ENCODE measurements around the gene NEURL1B.

Gene NEURL1B

DNA sequence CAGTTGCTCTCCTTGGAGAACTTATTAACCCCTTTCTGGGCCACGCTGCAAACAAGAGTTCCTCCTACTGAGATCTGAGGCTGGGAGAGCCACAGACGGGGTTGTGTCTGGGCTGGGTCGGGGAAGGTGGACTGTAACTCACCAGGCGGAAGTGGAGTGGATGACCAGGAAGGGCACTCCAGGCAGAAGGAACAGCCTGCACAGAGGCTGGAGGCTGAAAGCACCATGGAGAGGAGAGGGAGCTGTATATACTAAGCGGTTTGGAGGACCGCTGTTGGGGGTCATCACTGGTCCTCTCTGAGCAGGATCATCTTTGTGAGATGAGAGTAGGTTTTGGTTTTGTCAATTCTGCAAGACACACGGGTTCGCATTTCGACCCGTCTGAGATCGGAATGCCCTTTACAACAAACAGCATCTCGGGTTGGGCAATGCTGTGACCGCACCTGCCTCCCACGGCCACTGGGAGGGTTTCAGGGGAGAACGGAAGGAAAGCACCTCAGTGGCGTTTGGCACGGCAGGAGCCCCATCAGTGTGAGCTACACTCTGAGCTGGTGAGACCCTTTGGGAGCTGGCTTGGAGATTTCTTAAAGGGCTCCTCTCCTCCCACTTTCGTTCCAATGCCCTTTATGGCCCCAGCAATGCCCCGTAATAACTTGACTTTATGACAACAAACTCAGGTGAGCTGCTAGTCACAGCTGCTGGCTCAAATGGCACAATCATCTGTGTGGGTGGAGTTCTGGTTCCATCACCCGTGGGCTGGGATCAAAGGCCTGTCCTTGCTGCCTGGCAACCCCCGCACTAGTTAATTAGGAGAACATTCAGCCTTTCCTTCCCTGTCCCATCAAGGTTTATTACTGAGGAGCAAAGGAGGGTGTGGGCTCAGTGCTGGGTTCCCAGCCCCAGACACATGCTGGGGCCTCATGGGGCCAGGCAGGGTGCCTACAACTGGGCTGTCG lies 18.7 kb upstream of the NEURL1B start:
- no peak for TF ChIP-seq POLR2A (IDR thresholded peaks at IDR 0.05; ENCODE audit: low read depth, low read length)
- no peak for FAIRE-seq
- DNase-seq (ENCODE audit: insufficient read length, low spot score), result no peak

DNA sequence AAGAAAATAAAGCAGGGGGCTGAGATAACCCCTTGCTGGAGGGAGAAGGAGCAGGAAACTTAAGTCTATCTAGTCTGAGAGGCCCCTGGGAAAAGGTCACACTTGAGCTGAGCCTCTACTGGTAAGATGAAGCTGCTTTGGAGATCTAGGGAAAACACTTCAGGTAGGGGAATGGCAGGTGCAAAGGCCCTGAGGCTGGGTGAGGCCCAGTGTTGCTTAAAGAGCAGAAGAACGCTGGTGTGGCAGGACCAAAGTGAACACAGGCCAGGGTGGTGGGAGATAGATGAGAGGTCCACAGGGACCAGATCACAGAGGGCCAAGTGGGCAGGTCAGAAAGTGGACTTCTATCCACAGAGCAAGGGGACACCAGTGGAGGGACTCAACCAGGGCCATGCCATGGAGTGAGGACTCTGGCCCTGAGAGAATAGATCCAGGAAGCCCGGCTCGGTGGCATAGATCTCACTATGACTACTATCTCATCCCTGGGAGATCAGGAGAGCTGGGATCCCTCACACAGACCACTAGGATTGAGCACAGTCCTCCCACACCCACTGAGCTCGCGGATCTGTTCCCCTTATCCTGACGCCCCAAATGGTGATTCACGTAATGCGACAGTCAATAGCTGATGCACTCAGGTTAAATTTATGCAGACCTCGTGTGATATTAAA lies 17.6 kb upstream of the NEURL1B start:
- DNase-seq (ENCODE audit: insufficient read length, low spot score) (no peak), FAIRE-seq (no peak)
- TF ChIP-seq POLR2A (IDR thresholded peaks at IDR 0.05; ENCODE audit: low read depth, low read length), result no peak

DNA sequence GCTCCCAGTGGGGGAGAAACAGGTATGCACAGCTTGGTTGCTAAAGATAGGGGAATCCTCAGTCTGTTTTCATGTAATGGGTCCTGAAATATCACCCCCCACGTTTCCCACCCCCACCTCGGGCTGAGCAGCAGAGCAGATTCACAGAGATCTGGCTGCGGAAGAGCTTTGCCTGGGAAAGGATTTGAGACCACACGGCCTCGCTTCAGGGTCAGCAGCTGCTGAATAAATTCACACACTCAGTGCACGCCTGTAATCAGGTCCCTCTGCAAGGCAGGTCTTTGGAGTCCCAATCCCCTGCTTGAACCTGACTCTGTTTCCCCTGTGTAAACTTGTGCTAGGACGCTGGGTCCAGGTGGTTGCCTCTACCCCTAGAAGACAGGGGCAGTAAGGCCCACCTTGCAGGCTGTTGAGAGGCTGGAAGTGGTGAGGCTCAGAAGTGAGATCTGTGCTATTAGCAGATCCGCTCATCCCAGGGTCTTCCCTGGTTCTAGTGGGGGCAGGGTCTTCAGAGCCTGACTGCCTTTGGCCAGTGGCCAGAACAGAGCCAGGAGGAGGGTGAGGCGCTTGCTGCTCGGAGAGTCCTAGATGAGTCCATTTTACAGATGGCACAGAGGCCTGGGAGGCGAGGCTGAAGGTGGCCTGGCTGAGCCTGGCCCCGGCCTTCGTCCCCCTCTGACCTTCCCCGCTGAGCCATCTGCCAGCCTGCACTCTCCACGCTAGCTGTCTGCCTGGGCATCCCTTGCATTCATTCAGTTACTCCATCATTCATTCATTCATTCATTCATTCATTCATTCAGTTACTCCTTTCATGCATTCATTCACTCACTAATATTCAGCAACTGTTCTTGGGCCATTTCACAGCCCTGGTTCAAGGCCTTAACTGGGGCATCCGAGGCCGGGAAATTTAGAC lies 16.7 kb upstream of the NEURL1B start:
- DNase-seq (ENCODE audit: insufficient read length, low spot score) (no peak), FAIRE-seq (no peak)
- TF ChIP-seq POLR2A (IDR thresholded peaks at IDR 0.05; ENCODE audit: low read depth, low read length), result no peak

DNA sequence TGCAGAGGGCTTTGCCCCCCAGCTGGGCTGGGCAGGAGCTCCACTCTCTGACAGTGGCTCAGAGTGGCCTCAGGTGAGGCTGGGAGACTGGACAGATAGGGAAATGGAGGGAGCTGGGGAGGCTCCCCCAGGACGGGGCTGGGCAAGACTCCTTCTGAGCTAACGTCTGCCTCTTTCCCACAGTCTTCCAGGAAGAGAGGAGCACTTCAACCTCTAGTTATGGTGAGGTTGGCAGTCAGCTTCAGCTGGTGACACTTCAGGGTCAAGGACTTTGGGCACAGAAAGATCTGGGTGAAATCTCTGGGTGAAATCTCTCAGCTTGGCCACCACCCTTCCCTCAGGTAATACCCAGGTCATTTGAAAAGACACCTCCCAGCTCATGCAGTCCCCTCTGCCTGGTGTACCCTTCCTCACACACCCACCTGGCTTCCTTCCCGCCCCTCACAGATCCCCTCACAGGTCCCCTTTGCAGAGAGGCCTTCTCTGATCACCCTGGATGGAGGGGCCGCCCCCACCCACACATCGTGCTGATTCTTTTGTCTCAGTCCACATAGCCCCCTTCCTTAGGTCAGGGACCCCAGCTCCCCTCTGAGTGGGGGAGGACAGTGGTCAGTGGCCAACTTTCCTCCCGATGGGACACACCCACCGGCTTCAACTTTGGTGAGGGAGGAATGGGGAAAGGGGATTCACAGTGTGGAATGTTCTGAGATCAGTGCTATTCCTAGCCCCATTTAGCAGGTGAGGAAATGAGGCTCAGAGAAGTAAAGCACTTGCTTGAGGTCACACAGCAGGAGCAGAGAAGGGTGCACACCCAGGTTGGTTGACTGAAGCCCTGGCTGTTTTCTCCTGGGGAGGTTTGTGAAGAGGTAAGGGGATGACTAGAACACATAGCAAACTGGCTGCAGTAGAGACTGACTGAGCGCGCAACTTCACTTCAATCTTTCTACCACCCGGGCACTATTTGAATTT lies 15.8 kb upstream of the NEURL1B start:
- no peak for TF ChIP-seq POLR2A (IDR thresholded peaks at IDR 0.05; ENCODE audit: low read depth, low read length)
- no peak for FAIRE-seq
- DNase-seq (ENCODE audit: insufficient read length, low spot score), result no peak

DNA sequence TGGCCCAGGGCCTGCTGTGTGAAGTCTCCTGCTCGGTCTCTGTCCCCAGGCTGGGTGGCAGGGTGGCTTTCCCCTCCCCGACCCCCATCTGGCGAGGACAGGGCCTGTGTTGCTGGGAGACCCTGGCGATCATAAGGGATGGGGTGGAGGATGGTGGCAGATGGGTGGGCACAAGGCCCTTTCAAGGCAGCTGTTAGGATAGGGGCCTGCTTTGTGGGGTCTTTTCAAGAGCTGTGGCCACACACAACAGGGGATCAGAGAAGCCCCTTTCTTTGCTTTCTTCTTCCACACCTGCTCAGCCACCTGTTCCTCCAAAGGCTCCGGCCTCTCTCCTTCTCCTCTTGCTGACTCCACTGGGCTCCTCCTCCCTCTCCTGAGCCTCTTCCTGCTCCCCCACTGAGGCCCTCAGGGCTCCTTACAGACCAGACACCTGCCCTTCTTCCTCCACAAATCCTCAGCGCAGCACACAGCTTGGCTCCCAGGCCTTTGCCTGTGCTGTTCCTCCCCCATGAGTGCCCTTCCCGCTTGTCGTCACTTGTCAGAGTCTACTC lies 15.0 kb upstream of the NEURL1B start:
- DNase-seq (ENCODE audit: insufficient read length, low spot score), result no peak
- no peak for FAIRE-seq
- TF ChIP-seq POLR2A (IDR thresholded peaks at IDR 0.05; ENCODE audit: low read depth, low read length), result no peak

DNA sequence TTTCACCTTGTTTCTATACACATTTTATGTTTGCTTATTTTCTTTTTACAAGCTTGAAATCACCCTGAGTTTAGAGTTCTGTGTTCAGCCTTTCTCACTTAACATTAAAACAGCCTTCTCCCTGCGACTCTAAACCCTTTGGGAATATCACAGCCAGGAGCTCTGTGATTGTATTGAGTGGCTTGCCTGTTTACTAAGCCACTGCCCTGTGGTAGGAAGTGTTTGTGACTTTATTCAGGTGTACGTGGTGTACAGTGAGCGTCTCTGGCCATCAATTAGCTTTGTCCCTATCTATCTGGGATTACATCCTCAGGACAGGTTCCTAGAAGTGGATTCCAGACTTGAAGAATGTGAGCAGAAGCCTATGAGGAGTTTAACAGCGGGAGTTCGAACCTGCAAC lies 11.0 kb upstream of the NEURL1B start:
- FAIRE-seq (no peak), DNase-seq (ENCODE audit: insufficient read length, low spot score) (no peak)
- TF ChIP-seq POLR2A (IDR thresholded peaks at IDR 0.05; ENCODE audit: low read depth, low read length), result no peak

DNA sequence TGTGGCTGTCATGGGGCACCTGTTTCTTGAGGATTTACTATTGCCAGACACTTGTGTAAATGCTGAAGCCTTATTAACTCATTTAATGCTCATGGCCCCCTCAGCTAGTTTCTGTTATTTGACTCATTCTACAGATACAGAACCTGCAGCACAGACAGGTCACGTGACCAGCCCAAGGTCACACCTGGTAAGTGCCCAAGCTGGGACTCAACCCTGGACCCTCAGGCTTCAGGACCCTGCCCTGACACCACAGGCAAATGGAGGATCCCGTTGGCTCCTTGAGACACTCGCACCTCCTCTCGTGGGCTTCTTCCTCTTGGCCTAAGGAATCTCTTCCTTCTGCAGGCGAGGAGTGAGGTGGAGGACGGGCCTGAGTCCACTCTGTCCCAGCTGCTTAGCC lies 10.6 kb upstream of the NEURL1B start:
- DNase-seq (ENCODE audit: insufficient read length, low spot score), result no peak
- no peak for FAIRE-seq

DNA sequence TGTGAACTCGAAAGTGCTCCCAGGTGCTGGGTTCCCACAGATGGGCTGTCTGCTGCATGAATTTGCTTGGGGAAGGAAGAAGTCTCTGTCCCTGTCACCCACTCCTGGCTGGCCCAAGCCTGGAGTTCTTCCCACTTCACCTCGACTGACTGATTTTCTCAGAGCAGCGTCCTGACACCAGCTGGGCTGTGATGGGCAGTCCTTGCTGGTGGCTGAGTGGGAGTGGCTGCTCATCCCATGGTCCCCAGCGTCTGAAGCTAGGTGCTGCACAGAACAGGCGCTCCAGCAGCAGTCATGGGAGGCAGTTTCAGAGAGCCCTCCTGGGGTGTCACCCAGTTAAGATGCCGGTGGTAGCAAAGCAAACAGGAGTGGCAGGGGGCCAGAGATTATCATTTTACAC lies 10.1 kb upstream of the NEURL1B start:
- TF ChIP-seq POLR2A (IDR thresholded peaks at IDR 0.05; ENCODE audit: low read depth, low read length), result no peak
- FAIRE-seq (no peak), DNase-seq (ENCODE audit: insufficient read length, low spot score) (no peak)

More for the DNA sequence above, 10.6 kb upstream of the NEURL1B start:
- TF ChIP-seq POLR2A (IDR thresholded peaks at IDR 0.05; ENCODE audit: low read depth, low read length), result no peak

DNA sequence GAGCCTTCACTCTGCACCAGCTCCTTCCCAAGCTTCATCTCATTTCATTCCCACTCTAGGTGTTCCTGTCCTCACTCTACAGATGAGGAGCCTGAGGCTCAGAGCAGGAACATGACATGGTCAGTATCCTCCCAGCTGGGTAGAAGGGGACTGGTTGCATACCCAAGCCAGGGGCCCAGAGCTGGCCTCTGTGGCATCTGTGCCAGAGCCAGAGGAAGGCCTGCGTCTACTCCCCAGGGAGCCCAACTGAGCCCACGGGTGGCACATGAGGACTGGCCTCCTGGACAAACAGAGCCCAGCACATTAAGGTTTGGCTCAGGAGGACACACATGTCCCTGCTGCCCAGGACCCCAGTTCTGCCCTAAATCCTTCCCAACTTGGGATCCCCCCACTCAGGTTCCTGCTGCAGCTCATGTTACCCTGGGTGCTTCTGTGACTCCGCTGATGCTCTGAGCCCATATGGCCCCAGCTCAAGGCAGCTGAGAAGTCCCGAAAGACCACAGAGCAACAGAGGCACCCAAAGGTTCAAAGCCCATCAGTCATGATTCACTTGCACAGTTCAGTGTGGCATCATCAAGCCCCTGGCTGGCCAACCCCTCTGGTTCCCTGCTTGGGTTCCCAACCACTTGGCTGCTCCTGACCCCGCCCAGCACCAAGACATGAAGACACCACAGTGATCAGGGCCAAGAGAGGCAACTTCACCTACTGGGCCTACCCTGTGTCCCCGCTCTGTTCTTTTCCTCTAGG lies 8.5 kb upstream of the NEURL1B start:
- no peak for TF ChIP-seq POLR2A (IDR thresholded peaks at IDR 0.05; ENCODE audit: low read depth, low read length)
- FAIRE-seq (no peak), DNase-seq (ENCODE audit: insufficient read length, low spot score) (no peak)

DNA sequence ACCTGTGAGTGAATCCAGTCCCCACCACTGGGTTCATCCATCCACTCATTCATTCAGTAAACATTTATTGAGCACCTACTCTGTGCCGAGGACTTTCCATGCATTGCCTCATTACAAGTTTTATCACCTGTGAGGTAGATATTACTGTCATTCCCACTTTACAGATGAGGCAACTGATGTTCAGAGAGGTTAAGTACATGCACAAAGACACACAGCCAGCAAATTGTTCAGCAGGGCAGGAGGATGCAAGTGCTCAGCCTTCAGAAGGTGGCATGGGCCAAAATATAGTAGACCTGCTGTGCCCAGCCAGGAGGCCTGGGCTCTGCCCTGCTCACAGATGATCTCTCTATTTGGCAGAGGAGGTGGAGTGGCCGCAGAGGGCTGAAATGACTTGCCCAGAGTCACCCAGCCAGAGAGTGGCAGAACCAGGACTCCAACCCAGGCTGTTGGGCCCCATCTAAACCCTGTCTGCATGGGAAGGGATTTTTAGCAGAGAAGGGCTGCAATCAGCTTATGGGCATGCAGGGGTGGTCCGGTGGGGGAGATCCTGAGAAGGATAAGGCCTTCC lies 7.6 kb upstream of the NEURL1B start:
- TF ChIP-seq POLR2A (IDR thresholded peaks at IDR 0.05; ENCODE audit: low read depth, low read length), result no peak
- FAIRE-seq (no peak), DNase-seq (ENCODE audit: insufficient read length, low spot score) (no peak)

DNA sequence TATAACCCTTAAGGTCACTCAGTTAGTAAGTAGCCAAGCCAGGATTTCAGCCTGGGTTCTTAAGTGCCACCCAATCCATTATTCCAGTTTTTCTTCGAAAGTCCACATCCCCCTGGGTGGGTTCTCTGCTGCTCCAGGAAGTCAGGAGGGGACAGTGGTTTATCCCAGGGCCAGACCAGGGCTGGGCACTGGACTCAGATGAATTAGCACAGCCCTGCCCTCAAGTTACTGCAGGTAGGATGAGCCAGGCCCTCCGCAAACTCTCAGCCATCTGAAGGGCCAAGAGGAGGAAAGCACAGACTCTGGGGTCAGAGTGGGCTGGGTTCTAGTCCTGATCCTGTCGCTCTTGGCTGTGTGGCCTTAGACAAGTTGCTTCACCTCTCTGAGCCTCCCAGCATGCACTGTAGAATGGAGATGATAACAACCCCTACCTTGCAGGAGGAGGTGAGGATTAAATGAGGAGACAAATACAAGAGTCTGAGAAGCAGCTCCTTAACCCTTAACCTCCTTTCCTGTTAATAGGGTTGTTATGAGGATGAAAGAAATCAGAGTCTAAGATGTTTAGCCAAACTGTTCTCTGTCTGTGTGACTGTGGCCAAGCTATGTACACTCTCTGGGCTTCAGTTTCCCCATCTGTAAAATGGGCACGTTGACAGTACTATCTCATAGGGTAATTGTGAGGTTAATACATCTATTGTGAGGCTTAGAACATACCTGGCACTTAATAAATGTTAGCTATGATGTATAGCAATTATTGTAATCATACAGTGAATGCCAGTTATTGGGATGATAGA lies 6.8 kb upstream of the NEURL1B start:
- TF ChIP-seq POLR2A (IDR thresholded peaks at IDR 0.05; ENCODE audit: low read depth, low read length), result no peak
- DNase-seq (ENCODE audit: insufficient read length, low spot score) (no peak), FAIRE-seq (no peak)

Data from H54 (cell line).